BLaER1 (cell line): Measurements from ENCODE around the gene PGAP1.

Source experiments
- H3K27ac ChIP-seq: shearing (Covaris generic); formaldehyde crosslinking; 2 replicates; pipeline ENCODE4 v1.8.1; 2022
- H3K27me3 ChIP-seq: shearing (Covaris generic); formaldehyde crosslinking; 2 replicates; pipeline ENCODE4 v1.8.1; 2022
- H3K36me3 ChIP-seq: shearing (Covaris generic); formaldehyde crosslinking; 2 replicates; pipeline ENCODE4 v1.8.1; 2022
- H3K4me1 ChIP-seq: shearing (Covaris generic); formaldehyde crosslinking; 2 replicates; pipeline ENCODE4 v1.8.1; 2022
- H3K4me2 ChIP-seq: shearing (Covaris generic); formaldehyde crosslinking; 2 replicates; pipeline ENCODE4 v1.8.1; 2022
- H3K4me3 ChIP-seq: shearing (Covaris generic); formaldehyde crosslinking; 2 replicates; pipeline ENCODE4 v1.8.1; 2022
- H3K9ac ChIP-seq: shearing (Covaris generic); formaldehyde crosslinking; 2 replicates; pipeline ENCODE4 v1.8.1; 2022
- H3K9me3 ChIP-seq: shearing (Covaris generic); formaldehyde crosslinking; 2 replicates; pipeline ENCODE4 v1.8.1; 2022
- H4K20me1 ChIP-seq: shearing (Covaris generic); formaldehyde crosslinking; 2 replicates; pipeline ENCODE4 v1.8.1; 2022
- Cebpa-rat ChIP-seq: shearing (Covaris generic); IDR thresholded peaks from 2 replicates; pipeline ENCODE4 v1.8.1; 2022

Gene PGAP1, protein sequence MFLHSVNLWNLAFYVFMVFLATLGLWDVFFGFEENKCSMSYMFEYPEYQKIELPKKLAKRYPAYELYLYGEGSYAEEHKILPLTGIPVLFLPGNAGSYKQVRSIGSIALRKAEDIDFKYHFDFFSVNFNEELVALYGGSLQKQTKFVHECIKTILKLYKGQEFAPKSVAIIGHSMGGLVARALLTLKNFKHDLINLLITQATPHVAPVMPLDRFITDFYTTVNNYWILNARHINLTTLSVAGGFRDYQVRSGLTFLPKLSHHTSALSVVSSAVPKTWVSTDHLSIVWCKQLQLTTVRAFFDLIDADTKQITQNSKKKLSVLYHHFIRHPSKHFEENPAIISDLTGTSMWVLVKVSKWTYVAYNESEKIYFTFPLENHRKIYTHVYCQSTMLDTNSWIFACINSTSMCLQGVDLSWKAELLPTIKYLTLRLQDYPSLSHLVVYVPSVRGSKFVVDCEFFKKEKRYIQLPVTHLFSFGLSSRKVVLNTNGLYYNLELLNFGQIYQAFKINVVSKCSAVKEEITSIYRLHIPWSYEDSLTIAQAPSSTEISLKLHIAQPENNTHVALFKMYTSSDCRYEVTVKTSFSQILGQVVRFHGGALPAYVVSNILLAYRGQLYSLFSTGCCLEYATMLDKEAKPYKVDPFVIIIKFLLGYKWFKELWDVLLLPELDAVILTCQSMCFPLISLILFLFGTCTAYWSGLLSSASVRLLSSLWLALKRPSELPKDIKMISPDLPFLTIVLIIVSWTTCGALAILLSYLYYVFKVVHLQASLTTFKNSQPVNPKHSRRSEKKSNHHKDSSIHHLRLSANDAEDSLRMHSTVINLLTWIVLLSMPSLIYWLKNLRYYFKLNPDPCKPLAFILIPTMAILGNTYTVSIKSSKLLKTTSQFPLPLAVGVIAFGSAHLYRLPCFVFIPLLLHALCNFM

DNA sequence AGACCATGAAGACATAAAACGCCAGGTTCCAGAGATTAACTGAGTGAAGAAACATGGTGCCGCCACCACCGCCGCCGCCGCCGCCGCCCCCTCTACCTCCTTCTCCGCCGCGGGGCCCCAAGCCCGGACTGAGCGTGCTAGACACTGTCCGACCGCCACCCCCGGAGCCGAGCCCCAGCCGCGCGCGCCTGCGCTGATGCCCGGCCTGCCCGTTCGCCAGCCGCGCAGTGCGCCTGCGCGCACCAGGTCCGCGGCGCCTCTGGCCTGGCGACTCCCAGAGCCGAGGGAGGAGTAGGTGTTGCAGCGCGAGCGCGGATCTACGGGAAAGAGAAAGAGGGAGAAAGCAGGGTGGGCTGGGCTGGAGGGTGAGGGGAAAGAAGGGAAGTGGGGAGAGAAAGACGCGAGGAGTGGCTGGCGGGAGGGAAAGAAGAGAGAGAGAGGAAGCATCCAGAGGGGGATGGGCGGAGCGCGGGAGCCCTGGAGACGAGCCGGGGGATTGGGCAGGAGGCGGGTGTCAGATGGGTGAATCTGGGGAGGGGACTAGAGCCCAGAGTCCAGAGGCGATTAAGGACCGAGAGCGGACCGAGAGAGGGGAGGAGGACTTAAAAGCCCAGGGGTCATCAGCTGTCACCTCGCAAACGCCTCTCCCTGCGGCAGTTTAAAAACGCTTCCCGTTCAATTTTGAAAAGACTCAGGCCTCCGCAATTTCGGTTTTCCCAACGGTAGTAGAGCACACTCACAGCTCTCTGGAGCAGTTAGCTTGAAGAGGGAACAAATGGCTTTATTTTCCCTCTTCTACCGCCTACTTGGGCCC is at the start of gene PGAP1:
Gene PGAP1, minus strand, starts transcription at position 146 of the 814 bp plus-strand sequence. Its CDS starts 91 bp downstream, at position 55.
- H3K27ac ChIP-seq = peak within 1 kb of the TSS; percentile 70
- no peaks in the 10 kb centered on the region for H3K36me3 ChIP-seq
- H3K9ac ChIP-seq = peak within 1 kb of the TSS; percentile 85
- TF ChIP-seq Cebpa-rat = no peak
- no peaks in the 10 kb centered on the region; the same call in 1 of the 2 replicates for H4K20me1 ChIP-seq
- H3K4me1 ChIP-seq = peaks cover 12% of the 10 kb centered on the region
- peak within 1 kb of the TSS; percentile 89 for H3K4me2 ChIP-seq
- H3K9me3 ChIP-seq = no peaks in the 10 kb centered on the region
- peaks cover 10% of the 10 kb centered on the region for H3K27me3 ChIP-seq
- H3K4me3 ChIP-seq = peak within 1 kb of the TSS; percentile 86

DNA sequence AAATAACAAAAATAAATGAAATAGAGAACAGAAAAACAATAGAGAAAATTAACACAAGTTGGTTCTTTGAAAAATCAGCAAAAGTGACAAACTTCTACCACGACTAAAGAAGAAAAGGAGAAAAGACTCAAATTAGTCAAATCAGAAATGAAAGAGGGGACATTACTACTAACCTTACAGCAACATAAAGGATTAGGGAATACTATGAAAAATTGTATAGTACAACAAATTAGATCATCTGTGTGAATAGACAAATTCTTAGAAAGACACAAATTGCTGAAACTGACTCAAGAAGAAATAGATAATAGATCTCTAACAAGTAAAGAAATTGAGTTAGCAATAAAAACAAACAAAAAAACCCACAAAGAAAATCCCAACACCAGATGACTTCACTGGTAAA is 48.5 kb upstream of the PGAP1 start:
- Histone ChIP-seq H3K9me3 (no peaks in the 10 kb centered on the region), H3K4me1 (no peaks in the 10 kb centered on the region), H3K4me2 (no peak overlapping the region), H3K9ac (no peak overlapping the region), H3K36me3 (no peaks in the 10 kb centered on the region), H4K20me1 (no peaks in the 10 kb centered on the region), H3K27me3 (no peaks in the 10 kb centered on the region), H3K4me3 (no peak overlapping the region), H3K27ac (no peak overlapping the region)
- no peak for TF ChIP-seq Cebpa-rat

DNA sequence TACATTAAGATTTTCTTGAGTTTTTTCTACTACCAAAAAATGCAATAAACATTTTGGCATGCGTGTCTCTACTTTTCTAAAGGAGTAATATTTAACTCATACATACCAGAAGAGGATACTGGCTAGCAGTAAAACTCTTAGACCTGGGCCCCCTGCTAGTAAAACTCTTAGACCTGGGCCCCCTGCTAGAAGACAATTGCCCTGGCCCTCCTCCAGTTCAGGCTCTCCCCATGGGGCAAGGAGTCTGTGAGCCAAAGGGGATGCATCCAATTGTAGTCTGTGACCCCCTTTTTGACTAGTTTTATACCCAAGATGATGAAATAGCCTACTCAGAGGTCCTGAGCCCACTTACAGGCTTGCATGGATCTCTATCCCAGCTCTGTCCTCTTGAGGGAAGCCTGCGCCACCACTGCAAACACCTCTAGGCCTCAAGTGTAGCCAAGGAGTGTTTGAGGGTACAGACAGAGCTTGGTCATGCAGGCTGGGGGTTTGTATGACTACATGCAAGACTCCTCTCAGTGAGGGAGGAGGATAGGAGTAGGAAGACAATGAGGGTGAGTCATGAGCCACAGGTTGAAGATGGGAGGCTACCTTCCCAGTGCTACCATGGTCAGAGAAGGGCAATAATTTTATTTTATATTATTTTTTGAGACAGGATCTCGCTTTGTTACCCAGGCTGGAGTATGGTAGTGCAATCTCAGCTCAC is 45.2 kb upstream of the PGAP1 start:
- no peaks in the 10 kb centered on the region for H3K4me1 ChIP-seq
- no peak overlapping the region for H3K27ac ChIP-seq
- TF ChIP-seq Cebpa-rat = no peak
- H3K4me2 ChIP-seq = no peak overlapping the region
- no peaks in the 10 kb centered on the region for H3K9me3 ChIP-seq
- no peaks in the 10 kb centered on the region for H3K27me3 ChIP-seq
- H3K36me3 ChIP-seq = no peaks in the 10 kb centered on the region
- H3K4me3 ChIP-seq = no peak overlapping the region
- H3K9ac ChIP-seq = no peak overlapping the region
- H4K20me1 ChIP-seq = no peaks in the 10 kb centered on the region

DNA sequence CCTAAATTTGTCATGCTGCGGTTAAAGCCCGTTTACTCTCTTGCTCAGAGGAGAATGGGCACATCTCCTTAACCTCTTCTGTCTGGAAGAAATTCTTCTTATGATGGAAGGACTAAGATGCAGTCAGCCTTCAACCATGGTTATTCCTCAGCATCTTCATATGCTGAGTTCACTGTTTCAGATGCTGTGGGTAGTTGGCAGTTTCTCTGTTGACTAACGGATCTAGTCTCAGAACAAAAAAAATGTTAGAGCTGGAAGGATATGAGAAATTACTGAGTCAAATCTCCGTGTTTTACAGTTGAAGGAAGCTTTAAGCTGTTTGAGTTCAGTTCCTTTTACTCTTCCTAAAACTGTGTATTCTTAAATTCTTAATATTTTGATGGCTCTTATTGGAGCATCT is 43.6 kb upstream of the PGAP1 start:
- no peak overlapping the region for H3K27ac ChIP-seq
- H3K9ac ChIP-seq = no peak overlapping the region
- H3K4me2 ChIP-seq = no peak overlapping the region
- no peaks in the 10 kb centered on the region for H3K4me1 ChIP-seq
- H3K4me3 ChIP-seq = no peak overlapping the region
- TF ChIP-seq Cebpa-rat = no peak
- no peaks in the 10 kb centered on the region for H3K27me3 ChIP-seq
- H4K20me1 ChIP-seq = no peaks in the 10 kb centered on the region
- no peaks in the 10 kb centered on the region for H3K36me3 ChIP-seq
- no peaks in the 10 kb centered on the region for H3K9me3 ChIP-seq

DNA sequence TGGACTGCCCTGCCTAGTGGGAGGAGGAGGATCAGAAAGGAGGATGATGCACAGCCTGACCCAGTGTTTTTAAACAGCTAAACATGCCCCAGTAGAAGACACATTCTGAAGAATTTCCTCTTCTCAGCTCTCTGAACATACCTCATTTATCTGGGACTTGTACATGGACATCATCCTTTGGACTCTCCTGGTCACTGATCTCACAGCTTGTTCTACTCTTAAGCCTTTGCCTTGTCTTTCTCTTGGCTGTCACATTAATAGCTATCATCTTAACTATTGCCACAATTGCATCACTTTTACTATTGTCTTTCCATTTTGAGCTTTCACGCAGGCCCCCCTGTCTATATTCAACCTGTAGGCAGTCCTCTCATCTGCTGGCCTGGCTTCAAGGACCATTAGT is 42.0 kb upstream of the PGAP1 start:
- H4K20me1 ChIP-seq = no peaks in the 10 kb centered on the region
- no peaks in the 10 kb centered on the region for H3K4me1 ChIP-seq
- no peak overlapping the region for H3K4me3 ChIP-seq
- H3K27ac ChIP-seq = no peak overlapping the region
- H3K9me3 ChIP-seq = no peaks in the 10 kb centered on the region
- H3K4me2 ChIP-seq = no peak overlapping the region
- TF ChIP-seq Cebpa-rat = no peak
- no peaks in the 10 kb centered on the region for H3K36me3 ChIP-seq
- no peaks in the 10 kb centered on the region for H3K27me3 ChIP-seq
- no peak overlapping the region for H3K9ac ChIP-seq

DNA sequence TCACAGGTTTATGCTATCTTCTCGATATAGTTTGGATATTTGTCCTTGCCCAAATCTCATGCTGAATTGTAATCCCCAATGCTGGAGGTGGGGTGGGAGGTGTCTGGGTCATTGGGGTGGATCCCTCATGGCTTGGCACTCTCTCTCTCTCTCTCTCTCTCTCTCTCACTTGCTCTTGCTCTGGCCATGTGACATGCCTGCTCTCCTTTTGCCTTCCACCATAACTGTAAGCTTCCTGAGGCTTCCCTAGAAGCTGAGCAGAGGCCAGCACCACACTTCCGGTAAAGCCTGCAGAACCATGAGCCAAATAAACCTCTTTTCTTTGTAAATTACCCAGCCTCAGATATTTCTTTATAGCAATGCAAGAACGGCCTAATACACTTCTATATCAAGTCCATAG is 41.3 kb upstream of the PGAP1 start:
- TF ChIP-seq Cebpa-rat = no peak

DNA sequence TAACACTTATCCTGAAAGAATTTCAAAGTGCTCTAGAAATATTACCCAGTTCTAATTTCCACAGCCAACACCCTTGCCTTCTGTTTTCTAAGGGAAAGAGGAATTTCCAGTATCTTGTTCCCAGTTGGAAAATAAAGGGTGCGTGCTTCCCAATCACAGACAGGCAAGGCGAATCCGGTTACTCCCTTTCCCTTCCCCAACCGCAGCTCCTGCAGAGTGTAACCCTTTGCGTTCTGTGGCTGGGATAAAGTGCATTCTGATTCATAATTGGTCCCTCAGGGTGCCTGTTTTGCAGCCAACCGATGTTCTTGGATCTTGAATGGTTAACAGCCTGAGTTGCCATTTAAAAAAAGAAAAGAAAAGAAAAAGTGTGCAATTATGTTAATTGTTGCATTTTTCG is 40.6 kb upstream of the PGAP1 start:
- H3K9me3 ChIP-seq = no peaks in the 10 kb centered on the region
- H3K9ac ChIP-seq = no peak overlapping the region
- H3K4me3 ChIP-seq = no peak overlapping the region
- no peaks in the 10 kb centered on the region for H3K27me3 ChIP-seq
- H4K20me1 ChIP-seq = no peaks in the 10 kb centered on the region
- H3K36me3 ChIP-seq = no peaks in the 10 kb centered on the region
- no peak for TF ChIP-seq Cebpa-rat
- H3K4me1 ChIP-seq = no peaks in the 10 kb centered on the region
- H3K27ac ChIP-seq = no peak overlapping the region
- H3K4me2 ChIP-seq = no peak overlapping the region

More for the DNA sequence above, 41.3 kb upstream of the PGAP1 start:
- H3K36me3 ChIP-seq = no peaks in the 10 kb centered on the region
- no peaks in the 10 kb centered on the region for H3K4me1 ChIP-seq
- H4K20me1 ChIP-seq = no peaks in the 10 kb centered on the region
- H3K9ac ChIP-seq = no peak overlapping the region
- H3K27me3 ChIP-seq = no peaks in the 10 kb centered on the region
- H3K4me3 ChIP-seq = no peak overlapping the region
- no peak overlapping the region for H3K4me2 ChIP-seq
- H3K27ac ChIP-seq = no peak overlapping the region
- no peaks in the 10 kb centered on the region for H3K9me3 ChIP-seq

DNA sequence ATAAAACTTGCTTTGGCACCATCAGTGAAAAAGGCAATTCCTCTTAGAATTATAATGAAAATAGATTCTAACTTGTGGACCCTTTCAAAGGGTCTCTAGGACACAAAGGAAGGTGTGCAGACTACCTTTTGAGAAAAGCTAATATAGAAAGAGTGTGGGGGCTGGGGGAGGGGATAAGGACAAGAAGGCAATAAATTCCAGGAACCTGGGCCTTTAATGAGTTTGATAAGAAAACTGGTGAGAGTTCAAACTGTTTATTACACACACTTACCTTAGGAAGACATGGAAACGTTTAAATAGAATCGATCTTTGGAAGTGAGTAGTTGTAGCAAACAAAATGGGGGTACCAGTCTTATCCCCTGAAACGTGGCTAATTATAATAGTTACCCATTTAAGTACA is 39.6 kb upstream of the PGAP1 start:
- Histone ChIP-seq H3K9me3 (no peaks in the 10 kb centered on the region), H3K27me3 (no peaks in the 10 kb centered on the region), H3K9ac (no peak overlapping the region), H4K20me1 (no peaks in the 10 kb centered on the region), H3K4me2 (no peak overlapping the region), H3K4me3 (no peak overlapping the region), H3K4me1 (no peaks in the 10 kb centered on the region), H3K36me3 (no peaks in the 10 kb centered on the region), H3K27ac (no peak overlapping the region)
- TF ChIP-seq Cebpa-rat = no peak

DNA sequence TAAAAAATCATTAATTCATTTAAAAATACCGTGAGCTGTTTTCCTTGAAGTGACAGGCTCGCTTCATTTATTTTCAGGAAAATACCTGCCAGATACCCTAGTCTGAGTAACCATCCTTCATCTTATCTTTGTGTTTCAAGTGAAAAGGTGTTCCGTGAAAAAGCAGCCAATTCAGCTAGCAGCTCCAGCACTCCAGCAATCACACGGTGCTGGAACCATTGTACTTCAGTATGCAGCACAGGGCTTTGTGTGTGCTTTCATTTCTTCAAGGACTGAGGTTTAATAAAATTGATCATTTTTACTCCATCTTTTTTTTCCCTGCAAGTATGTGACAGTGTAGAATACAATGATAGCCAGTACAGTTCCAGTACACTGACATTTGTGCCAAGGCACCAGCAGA is 39.1 kb upstream of the PGAP1 start:
- no peaks in the 10 kb centered on the region for H3K4me1 ChIP-seq
- H3K27me3 ChIP-seq = no peaks in the 10 kb centered on the region
- no peaks in the 10 kb centered on the region for H3K36me3 ChIP-seq
- H3K9me3 ChIP-seq = no peaks in the 10 kb centered on the region
- TF ChIP-seq Cebpa-rat = no peak
- no peak overlapping the region for H3K27ac ChIP-seq
- no peak overlapping the region for H3K9ac ChIP-seq
- no peaks in the 10 kb centered on the region for H4K20me1 ChIP-seq
- H3K4me3 ChIP-seq = no peak overlapping the region
- no peak overlapping the region for H3K4me2 ChIP-seq
